Stimulated activated CD4-positive, alpha-beta T cell treated with anti-CD3 and anti-CD28 coated beads, Interleukin-1b, Interleukin-23, amount 100 ng/mL, for 48 hours (primary cell): Measurements from ENCODE around the gene PPP1R9A.

Experiments used
- DNase-seq: peaks from one replicate; pipeline ENCODE4 v3.0.0-alpha.2; 2020

The PPP1R9A gene

DNA sequence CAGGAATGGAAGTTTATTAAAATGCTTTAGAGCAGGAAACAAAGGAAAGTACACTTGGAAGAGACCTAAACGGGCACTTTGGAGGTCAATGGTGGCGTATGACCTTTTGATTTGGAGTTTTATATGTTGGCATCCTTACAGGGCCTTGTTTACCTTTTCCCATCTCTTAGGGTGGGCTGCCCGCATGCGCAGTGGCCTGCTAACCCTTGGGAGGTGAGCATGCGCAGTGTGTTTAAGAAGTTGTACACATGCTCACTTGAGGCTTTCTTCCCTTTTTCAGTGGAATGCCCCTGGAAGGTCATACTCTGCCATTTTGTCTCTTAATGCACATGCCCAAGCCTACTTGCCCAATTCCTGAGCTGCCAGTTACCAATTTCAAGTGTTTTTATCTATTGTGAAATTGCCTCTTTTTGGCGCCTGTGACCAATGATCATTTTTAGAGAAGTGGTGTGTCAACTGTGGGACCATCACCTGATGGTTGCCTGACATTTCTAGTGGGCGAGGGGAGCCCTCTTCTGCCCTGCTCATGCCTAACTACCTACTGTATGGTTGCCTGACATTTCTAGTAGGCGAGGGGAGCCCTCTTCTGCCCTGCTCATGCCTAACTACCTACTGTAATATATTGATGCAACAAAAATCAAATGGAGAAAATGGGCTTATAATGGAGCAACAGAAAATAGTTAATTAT is 138.0 kb downstream of the PPP1R9A start:
- no peak for DNase-seq

- no peak for DNase-seq
Observed at GRCh38 chr7:95046494-95047240, 139.3 kb downstream of the PPP1R9A start.

DNA sequence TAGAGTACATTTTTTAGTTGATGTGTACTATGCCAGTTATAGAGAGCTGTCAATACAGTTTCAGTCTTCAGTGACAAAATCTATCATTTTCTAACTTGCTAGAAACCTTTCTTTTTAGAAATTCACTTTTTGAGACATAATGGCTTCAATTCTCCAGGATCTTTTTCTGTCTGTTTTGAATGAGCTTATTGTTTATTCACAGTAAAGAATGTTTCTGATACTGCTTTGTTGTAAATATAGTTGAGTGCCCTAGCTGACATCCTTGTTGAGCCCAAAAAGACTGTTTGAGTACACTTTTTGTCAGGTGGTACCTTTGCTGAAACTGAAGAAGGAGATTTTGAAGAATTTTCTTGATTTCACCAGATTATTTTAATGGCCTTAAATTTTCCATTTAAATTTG is 139.9 kb downstream of the PPP1R9A start:
- no peak for DNase-seq

- no peak for DNase-seq
Observed at GRCh38 chr7:95052566-95053094, 145.2 kb downstream of the PPP1R9A start.

- no peak for DNase-seq
Observed at GRCh38 chr7:95054386-95054785, 147.0 kb downstream of the PPP1R9A start.

- DNase-seq, result no peak
Observed at GRCh38 chr7:95055295-95055694, 147.9 kb downstream of the PPP1R9A start.

DNA sequence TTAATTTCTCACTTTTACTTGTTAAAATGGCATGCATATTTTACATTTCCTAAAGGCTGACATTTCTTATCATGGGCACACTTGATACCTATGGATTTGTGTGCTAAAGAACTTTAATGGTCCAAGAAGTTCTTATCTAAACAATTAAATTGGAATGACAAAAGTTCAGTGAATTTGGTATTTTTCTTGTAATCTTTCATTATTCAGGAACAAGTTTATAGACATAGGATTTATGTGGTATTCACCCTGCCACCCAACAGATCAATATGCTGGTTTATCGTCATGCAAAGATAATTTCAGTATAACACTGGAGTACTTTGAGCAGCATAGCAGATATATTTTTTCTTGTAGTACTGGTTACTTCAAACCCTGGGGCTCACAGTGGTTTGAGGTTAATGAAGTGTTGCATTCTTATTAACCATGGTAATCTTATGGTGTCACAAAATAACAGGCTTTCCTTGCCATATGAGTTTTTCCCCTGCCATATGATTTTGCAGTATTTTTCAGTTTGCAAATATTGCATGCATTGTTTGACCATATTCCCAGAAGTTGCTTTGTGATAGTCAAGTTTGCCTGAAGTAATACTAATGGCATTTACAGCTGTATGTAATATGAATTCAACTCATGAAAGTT is 148.8 kb downstream of the PPP1R9A start:
- no peak for DNase-seq

GRCh38 chr7:95056901-95057300 is 149.5 kb downstream of the PPP1R9A start:
- no peak for DNase-seq

- no peak for DNase-seq
Observed at GRCh38 chr7:95059842-95060313, 152.5 kb downstream of the PPP1R9A start.

- no peak for DNase-seq
Observed at GRCh38 chr7:95062901-95063300, 155.5 kb downstream of the PPP1R9A start.

DNA sequence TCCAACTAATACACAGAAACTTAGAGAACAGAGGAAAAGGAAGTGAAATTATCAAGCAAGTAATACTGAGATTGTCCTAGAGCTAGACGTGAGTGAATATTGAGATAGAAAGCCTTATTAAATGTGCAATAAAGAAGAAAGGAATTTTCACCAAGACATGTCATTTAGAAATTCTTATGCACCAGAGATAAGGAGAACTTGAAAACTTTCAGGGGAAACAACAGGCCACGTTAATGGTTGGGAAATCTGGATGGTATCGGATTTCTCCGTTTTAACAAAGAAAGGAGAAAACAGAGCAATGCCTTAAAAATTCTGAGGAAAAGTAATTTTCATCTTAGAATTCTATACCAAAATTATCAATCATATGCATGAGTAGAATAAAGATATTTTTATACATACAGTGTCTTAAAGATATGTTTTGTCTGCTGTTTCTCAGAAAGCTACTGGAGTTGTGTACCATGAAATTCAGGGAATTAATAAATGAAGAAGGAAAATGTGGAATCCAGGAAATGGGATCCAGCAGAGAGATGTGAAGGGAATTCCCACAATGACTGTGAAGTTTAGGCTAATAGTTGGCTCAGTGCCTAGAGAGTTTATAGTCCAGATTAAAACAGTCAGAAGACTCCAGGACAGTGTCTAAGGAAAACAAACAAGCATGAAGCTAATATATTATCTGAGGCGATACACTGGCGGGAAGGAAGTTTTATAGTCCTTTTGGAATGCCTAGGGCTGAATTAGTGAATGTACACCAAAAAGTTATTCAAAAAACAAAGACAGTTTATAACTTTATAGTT is 159.5 kb downstream of the PPP1R9A start:
- DNase-seq, result no peak

GRCh38 chr7:95088536-95089215 is 181.3 kb downstream of the PPP1R9A start:
- no peak for DNase-seq

DNA sequence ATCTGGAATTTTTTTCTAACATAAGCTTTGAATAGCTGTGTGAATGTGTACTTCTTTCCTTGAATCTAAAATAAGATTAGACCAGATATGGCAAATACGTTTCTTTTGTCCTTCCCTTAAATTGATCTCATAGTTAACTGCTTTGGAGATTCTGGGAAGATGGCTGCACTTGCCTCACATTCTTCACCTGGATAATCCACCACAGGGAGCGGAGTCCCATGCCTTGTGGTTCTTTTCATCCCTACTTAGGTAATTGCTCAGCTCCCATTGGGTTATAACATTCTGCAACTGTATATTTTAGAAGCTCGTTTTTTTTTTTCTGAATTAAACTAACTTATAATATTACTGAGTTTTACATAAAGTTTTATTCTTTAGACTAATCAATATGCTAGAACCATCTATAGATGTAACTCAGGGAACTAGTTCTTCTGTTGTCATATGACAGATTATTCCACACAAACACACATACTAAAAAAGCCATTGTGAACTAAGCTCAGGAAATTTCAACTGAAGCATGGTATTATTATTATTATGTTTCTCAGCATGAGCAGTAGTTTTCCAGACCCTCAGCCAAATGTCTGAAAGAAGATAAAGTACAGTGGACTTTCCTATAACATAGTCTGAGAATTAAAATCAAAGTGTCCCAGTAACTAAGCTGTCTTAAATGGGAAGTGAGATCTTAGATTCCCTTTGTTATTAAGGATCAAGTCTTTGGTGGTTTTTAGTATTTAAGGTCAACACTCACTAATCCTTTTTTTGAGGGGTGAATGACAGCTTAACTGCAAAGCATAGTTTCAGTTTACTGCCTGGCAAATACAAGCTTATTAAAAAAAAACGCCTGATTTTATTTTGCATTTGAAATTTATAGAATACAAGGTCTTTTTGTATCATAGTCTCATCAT is 182.3 kb downstream of the PPP1R9A start:
- DNase-seq, result no peak

- DNase-seq, result no peak
Observed at GRCh38 chr7:95092324-95092723, 184.9 kb downstream of the PPP1R9A start.

DNA sequence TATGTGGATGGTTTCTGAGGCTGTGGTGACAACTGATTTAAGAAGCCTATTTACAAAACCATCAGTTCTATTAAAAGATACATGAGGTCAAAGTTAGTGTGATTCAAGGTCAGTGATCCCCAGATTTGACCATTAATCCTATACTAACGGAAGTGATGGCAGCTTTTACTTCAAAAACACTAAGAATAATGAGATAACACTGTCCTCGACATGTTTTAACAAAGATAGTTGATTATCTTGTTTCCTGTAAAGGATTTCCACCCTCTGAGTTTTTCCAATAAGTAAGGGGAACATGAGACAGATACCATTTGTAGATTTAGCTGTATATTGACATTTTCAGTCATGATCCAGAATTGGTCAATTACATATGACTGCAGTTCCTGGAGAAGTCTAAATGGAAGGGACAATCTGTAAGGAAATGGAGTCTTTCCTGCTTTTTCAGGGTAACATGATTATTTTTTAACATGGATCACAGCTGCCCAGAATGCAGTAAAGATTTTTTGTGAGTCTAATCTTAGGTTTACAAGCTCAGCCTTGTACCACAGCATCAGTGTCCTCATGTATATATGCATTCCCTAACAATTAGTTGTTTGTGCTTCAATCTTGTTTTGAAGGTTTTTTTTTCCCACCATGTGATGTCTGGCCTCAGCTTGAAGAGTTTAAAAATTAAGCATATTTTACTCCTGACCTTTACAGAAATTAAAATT is 188.0 kb downstream of the PPP1R9A start:
- DNase-seq, result no peak

DNA sequence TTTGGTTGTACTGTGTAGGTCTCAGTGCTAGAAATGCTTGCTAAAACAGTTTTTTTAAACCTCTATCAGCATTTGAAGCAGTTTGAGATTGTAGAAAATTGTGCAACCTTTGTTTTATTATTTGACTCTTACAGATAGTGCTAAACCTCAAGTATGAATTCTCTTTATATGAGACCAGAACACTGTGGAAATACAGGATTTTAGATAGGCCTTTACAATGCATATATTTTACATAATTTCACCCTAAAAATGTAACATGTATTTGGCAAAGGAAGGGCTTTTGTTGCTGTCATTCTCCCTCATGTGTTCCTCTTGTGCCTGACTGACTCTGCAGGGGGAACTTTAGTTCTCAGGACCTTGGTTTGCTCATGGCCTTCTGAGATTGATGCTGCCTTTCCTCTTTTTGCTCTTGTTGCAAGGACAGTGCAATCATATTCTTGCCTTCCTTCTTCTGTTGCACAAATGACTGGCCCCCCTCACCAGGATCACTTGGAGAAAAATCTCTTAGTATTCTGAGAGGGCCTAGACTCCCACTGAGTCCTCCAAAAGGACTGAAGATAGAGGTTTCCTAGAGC is 188.7 kb downstream of the PPP1R9A start:
- no peak for DNase-seq

DNA sequence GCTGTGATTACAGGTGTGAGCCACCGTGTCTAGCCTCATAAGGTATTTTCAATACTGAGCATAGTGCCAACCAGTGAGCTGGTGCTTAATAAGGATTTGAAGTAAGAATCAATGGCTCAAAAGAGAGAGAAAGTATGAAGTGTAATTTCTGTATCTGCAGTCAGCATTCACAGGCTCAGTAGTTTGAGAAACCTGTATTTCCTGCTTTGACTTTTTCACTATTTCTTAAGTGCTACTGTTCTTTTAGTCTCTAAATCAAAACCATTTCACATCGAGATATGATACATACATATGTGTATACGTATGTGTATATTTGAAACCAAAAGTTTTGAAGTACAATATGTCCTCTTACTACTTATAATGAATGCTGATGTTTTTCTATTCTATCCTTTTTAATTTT is 189.9 kb downstream of the PPP1R9A start:
- no peak for DNase-seq

GRCh38 chr7:95097851-95098250 is 190.5 kb downstream of the PPP1R9A start:
- DNase-seq, result no peak

GRCh38 chr7:95099106-95099505 is 191.7 kb downstream of the PPP1R9A start:
- no peak for DNase-seq

GRCh38 chr7:95101422-95101821 is 194.0 kb downstream of the PPP1R9A start:
- DNase-seq, result no peak
